GM15510 (cell line): ENCODE results near the gene VAV2.

Experiments
- POLR2A ChIP-seq: IDR thresholded peaks from 3 replicates; pipeline ENCODE4 v1.6.1; 2011; ENCODE audit warnings: borderline replicate concordance; ENCODE audit not compliant: insufficient read length; ENCODE audit errors: extremely low read depth

Gene VAV2

GRCh38 chr9:134010310-134011173 is 18.4 kb upstream of the VAV2 start:
- no peak for TF ChIP-seq POLR2A

GRCh38 chr9:134007571-134007970 is 15.4 kb upstream of the VAV2 start:
- TF ChIP-seq POLR2A = no peak

GRCh38 chr9:134007150-134007549 is 15.0 kb upstream of the VAV2 start:
- no peak for TF ChIP-seq POLR2A

- no peak for TF ChIP-seq POLR2A
Measured at GRCh38 chr9:134005381-134005780, 13.3 kb upstream of the VAV2 start.

DNA sequence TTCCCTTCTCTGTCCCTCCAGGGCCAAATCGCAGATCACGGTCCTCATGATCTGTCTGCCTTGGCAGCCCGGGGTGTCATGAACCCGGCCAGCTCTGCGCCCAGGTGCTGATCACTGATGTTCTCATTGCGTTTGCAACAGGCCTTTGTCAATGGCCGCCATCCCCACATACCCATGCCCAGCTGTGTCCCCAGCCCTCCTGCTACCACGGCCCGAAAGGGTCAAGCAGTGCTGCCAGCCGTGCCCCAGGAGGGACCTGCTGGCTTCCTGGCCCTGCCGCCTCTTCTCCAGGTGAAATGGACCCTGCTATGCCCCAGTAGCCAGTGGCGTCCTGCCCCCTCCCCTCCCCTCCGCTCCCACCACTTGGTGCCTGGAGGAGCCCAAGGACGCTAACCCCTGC is 12.8 kb upstream of the VAV2 start:
- TF ChIP-seq POLR2A = no peak

DNA sequence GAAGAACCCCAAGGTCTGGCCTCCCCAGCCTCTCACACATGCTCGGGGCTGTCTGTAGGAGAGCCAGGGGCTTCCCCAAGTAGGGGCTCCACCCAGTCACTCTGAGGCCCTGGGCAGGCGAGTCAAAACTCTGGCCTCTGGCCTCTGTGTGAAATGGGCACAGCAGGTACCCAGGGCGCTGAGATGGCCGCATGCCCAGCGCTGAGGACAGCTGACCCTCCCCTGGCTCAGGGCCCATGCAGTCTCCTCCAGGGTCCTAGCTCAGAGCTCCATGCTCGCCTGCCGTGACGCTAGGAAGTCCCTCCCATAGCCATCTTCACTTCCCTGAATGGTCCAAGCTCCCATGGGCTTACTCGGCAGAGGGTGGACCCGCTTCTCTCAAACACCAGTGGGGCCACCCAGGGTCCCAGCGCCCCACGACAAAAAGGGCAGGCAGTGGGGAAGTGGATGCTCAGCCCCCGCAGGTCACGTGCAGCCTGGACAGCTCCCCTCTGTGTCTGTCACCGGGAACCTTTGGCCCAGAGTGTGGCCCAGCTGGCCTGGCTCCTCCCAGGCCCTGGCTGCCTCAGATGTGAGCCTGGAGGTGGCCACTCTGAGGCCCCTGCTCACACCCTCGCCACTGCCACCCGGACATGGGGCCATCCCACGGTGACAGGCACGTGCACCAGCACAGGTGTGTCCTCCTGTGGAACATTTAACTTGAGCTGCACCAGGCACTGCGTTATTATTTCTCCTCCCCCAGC is 12.2 kb upstream of the VAV2 start:
- TF ChIP-seq POLR2A = no peak

DNA sequence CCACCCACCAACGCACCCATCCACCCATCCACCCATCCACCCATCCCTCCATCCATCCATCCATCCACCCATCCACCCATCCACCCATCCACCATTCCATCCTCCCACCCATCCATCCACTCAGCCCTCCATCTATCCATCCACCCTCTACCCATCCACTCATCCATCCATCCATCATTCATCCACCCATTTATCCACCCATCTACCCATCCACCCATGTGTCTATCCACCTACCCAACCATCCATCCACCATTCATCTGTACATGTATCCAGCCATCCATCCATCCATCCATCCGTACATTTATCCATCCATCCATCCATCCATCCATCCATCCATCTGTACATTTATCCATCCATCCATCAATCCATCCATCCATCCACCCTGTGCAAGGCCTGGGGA is 11.1 kb upstream of the VAV2 start:
- TF ChIP-seq POLR2A = no peak

GRCh38 chr9:134002796-134003195 is 10.7 kb upstream of the VAV2 start:
- TF ChIP-seq POLR2A = no peak

DNA sequence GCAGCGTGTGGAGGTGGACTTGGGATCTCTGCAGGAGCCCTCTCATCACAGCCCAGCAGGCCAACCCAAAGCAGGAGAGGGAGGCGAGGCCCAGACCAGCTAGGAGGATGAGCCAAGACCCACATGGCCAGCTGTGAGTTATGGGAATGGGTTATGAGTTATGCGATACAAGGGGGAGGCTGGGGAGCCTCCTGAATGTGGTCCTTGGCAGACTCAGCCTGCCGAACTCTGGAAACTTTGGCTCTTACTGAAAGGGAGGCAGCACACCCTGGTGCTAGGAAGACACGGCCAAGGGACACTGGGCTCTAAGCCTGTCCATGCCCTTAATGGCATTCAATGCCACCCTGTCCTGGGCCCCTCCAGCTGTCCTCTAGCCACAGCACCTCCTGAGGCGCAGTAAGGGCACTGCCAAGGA is 7.7 kb upstream of the VAV2 start:
- no peak for TF ChIP-seq POLR2A

DNA sequence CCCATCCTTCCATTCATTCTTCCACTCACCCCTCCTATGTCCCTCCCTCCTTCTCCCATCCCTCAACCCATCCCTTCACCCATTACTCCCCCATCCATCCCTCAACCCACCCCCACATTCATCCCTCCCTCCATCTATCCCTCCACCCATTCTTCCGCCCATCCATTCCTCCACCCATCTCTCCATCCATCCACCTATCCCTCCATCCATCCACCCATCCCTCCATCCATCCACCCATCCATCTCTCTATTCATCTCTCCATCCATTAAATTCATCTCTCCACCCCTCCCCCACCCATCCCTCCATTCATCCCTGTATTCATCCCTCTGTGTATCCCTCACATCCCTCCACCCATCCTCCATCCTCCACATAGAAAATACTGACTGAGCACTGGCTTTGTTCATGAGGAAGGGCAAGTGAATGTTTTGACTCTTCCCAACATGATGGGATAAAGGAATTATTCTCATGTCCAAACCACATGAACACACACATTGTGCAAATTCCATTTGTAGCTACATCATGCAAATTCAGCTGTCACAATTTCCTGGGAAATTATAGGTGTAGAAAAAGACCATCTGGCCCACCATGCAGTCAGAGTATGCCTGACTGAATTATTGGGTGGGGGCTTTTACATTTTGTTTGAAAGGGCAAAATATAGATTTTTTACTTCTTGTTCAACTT is 6.9 kb upstream of the VAV2 start:
- TF ChIP-seq POLR2A = no peak

- no peak for TF ChIP-seq POLR2A
Measured at GRCh38 chr9:133997584-133997983, 5.5 kb upstream of the VAV2 start.

- TF ChIP-seq POLR2A = no peak
Measured at GRCh38 chr9:133996531-133997520, 4.7 kb upstream of the VAV2 start.

DNA sequence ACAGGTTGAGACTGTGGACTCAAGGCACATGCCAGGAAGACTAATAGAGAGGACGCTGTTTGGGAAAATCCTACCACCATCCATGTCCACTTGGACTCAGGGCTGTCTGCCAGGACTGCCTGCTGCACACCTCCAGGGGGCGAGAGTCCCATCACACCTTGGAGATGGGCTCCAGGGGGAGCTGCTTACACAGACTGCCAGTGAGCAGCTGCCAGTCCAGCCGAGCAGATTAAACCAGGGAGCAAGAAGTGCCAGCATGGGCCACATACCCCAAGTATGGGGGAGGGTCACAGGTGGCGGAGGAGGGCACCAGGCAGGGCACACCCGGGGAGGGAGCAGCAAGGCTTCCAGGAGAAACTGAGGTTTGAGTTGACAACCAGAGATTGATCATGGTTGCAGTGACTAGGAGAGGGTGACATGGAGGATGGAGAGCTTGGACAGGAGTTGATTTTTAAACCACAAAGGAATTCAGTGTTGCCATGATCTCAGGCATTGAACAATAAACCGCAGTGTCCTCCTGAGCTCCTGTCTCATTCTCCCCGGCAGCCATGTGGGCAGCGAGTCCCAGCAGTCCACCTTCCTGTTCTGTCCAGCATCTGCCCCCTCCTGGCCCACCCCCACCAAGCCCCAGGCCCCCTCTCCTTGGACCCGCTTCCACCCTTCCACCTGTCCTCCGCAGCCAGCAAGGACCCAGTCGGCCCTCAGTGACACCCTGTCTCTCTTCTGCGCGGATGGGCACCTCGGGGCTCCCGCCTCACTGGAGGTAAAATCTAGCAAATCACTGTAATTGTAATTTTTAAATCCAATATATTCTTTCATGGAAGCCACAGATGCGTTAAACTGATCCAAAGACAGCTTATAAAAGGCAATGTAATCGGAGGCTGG is 3.1 kb upstream of the VAV2 start:
- TF ChIP-seq POLR2A = no peak
